ENCODE results near the gene ZSCAN22. TPM values are rescaled to one million over a fixed set of nuclear protein-coding genes. Genes with fewer than 3 reads are reported as not detected.
A peak's percentile ranks its signal among the peaks of the same experiment; 100 is the strongest.
"Not testable (repeated sequence)": the region's sequence is repeated elsewhere in the genome, so short reads cannot be mapped to it uniquely, and the experiment has no call there.

ZSCAN22 gene
- polyA plus RNA-seq, 4 donors, result 3.5 to 4.2 (median 3.8) TPM

- DNase-seq (ENCODE audit: low read depth in 4 of 4, low spot score in 3 of 4), result no peak
These were observed 42.0 kb downstream of the ZSCAN22 start for GRCh38 chr19:58368561-58369360.

- no peak for DNase-seq (ENCODE audit: low read depth in 4 of 4, low spot score in 3 of 4)
These were observed 45.7 kb downstream of the ZSCAN22 start for GRCh38 chr19:58372311-58373133.

- DNase-seq (ENCODE audit: low read depth in 4 of 4, low spot score in 3 of 4), result no peak
These were observed 47.4 kb downstream of the ZSCAN22 start for GRCh38 chr19:58374200-58374599.

GRCh38 chr19:58376724-58377123 lies 49.9 kb downstream of the ZSCAN22 start:
- DNase-seq (ENCODE audit: low read depth in 4 of 4, low spot score in 3 of 4), result not testable (repeated sequence)

GRCh38 chr19:58379246-58379645 lies 52.5 kb downstream of the ZSCAN22 start:
- no peak for DNase-seq (ENCODE audit: low read depth in 4 of 4, low spot score in 3 of 4)

GRCh38 chr19:58380037-58380661 lies 53.4 kb downstream of the ZSCAN22 start:
- DNase-seq (ENCODE audit: low read depth in 4 of 4, low spot score in 3 of 4), result no peak

- DNase-seq (ENCODE audit: low read depth in 4 of 4, low spot score in 3 of 4), result peak; percentile 99 to 100 (median 100)
These were observed 54.1 kb downstream of the ZSCAN22 start, which contains the start of gene ZNF837 for GRCh38 chr19:58380662-58381459. Gene ZNF837, minus strand, starts transcription at chr19:58381030. Its CDS starts 11,698 bp downstream, at chr19:58369332.

- DNase-seq (ENCODE audit: low read depth in 4 of 4, low spot score in 3 of 4), result no peak
These were observed 54.8 kb downstream of the ZSCAN22 start for GRCh38 chr19:58381460-58382212.

- no peak for DNase-seq (ENCODE audit: low read depth in 4 of 4, low spot score in 3 of 4)
These were observed 56.3 kb downstream of the ZSCAN22 start for GRCh38 chr19:58382997-58383603.

GRCh38 chr19:58385313-58385890 lies 58.6 kb downstream of the ZSCAN22 start:
- DNase-seq (ENCODE audit: low read depth in 4 of 4, low spot score in 3 of 4), result no peak

GRCh38 chr19:58385891-58386575 lies 59.2 kb downstream of the ZSCAN22 start:
- DNase-seq (ENCODE audit: low read depth in 4 of 4, low spot score in 3 of 4), result no peak

GRCh38 chr19:58386576-58387337 lies 60.0 kb downstream of the ZSCAN22 start, which contains the start of gene RPS5:
Gene RPS5, plus strand, starts transcription at chr19:58387269. Its CDS starts 869 bp downstream, at chr19:58388138.
- peak; percentile 95 to 98 (median 96) for DNase-seq (ENCODE audit: low read depth in 4 of 4, low spot score in 3 of 4)

GRCh38 chr19:58387338-58388174 lies 60.8 kb downstream of the ZSCAN22 start:
- no peak for DNase-seq (ENCODE audit: low read depth in 4 of 4, low spot score in 3 of 4)

GRCh38 chr19:58388175-58388526 lies 61.4 kb downstream of the ZSCAN22 start:
- DNase-seq (ENCODE audit: low read depth in 4 of 4, low spot score in 3 of 4), result no peak
